K562 (cell line): Measurements from ENCODE around the gene SMCO1. TPM values are rescaled to one million over a fixed set of nuclear protein-coding genes. Genes with fewer than 3 reads are reported as not detected.
A peak's percentile ranks its signal among the peaks of the same experiment; 100 is the strongest.

ENCODE experiments used
- CBFB ChIP-seq: sonication (generic); formaldehyde crosslinking; IDR thresholded peaks from 2 replicates; pipeline ENCODE4 v1.4.0; 2020; ENCODE audit warnings: mild to moderate bottlenecking, missing genetic modification reagents
- DEAF1 ChIP-seq: fragments of 450-650 bp; formaldehyde crosslinking; IDR thresholded peaks from 2 replicates; pipeline ENCODE4 v1.4.0; 2020; ENCODE audit warnings: mild to moderate bottlenecking, moderate library complexity
- DNMT1 ChIP-seq: fragments of 450-650 bp; IDR thresholded peaks from 2 replicates; pipeline ENCODE4 v1.6.1; 2016; ENCODE audit warnings: antibody characterized with exemption, mild to moderate bottlenecking
- GABPA ChIP-seq: fragments of 200-800 bp; sonication (Bioruptor generic); conservative IDR thresholded peaks from 2 replicates; pipeline ENCODE4 v1.6.1; 2016; ENCODE audit warnings: low read depth, missing genetic modification characterization, missing compliant biosample characterization
- MLLT1 ChIP-seq, 2 experiments: fragments of 450-650 bp; IDR thresholded peaks; 2 replicates each; pipeline ENCODE4 v1.6.1; 2016
- PHB ChIP-seq: fragments of 250-450 bp; sonication (Bioruptor Pico); IDR thresholded peaks from 2 replicates; pipeline ENCODE4 v1.5.0; 2021
- PPARD ChIP-seq: fragments of 250-450 bp; sonication (Bioruptor Pico); IDR thresholded peaks from 2 replicates; pipeline ENCODE4 v1.8.0; 2022; ENCODE audit warnings: inconsistent platforms, mild to moderate bottlenecking, moderate library complexity
- SETDB1 ChIP-seq: IDR thresholded peaks from one replicate; pipeline ENCODE4 v1.6.1; 2012; ENCODE audit warnings: low read length, control low read depth, inconsistent platforms
- SIN3A ChIP-seq, 2 experiments: fragments of 150-350 bp in 1 of 2; IDR thresholded peaks; 2 replicates each; pipeline ENCODE4 v1.6.1; 2011 to 2016; ENCODE audit warnings: borderline replicate concordance in 2 of 2, low read depth in 2 of 2, low read length in 2 of 2, mild to moderate bottlenecking in 2 of 2, moderate library complexity in 2 of 2; ENCODE audit not compliant: control insufficient read depth in 1 of 2
- SRSF7 ChIP-seq: fragments of 200-400 bp; formaldehyde crosslinking; optimal IDR thresholded peaks from 2 replicates; pipeline ENCODE3; 2017; ENCODE audit warnings: mild to moderate bottlenecking, low read depth, low read length
- TRIM24 ChIP-seq, 2 experiments: fragments of 450-650 bp; IDR thresholded peaks; 2 replicates each; pipeline ENCODE4 v1.6.1; 2016
- ZC3H8 ChIP-seq: fragments of 450-650 bp; IDR thresholded peaks from 2 replicates; pipeline ENCODE4 v1.6.1; 2017
- ZNF239 ChIP-seq: fragments of 250-450 bp; sonication (Bioruptor Pico); IDR thresholded peaks from 2 replicates; pipeline ENCODE4 v1.4.0; 2020; ENCODE audit warnings: mild to moderate bottlenecking
- polyA plus RNA-seq, 8 experiments: library from polyadenylated mRNA; depleted of rRNA in 4 of 8; stranded (reverse) in 5 of 8; unstranded in 3 of 8; fragments of >200 nt; fragmentation: Nextera tagmentation in 2 of 8; fragmentation: Illumina TruSeq in 1 of 8; extraction: Ambion mirVana in 2 of 8; extraction: Trizol in 1 of 8; gene quantifications; 2 replicates each; pipeline versions ENCODE4 v1.2.1 to v1.2.3, GENCODE V29; 2011 to 2014; ENCODE audit warnings: inconsistent platforms in 1 of 8, missing spikeins in 1 of 8
- total RNA-seq, 7 experiments: library from RNA; depleted of rRNA in 6 of 7; stranded (reverse); fragments of >200 nt in 6 of 7; fragmentation: Illumina TruSeq in 2 of 7; extraction: Trizol in 2 of 7; gene quantifications; 2 replicates each; pipeline versions ENCODE4 v1.2.1 to v1.2.3, GENCODE V29; 2011 to 2021; ENCODE audit warnings: low replicate concordance in 1 of 7
- TF ChIP-seq, protein P1 (sequence below): sonication (generic); formaldehyde crosslinking; IDR thresholded peaks from 2 replicates; pipeline ENCODE4 v1.8.1; 2023; ENCODE audit warnings: mild to moderate bottlenecking, missing genetic modification reagents
- TF ChIP-seq, protein P2 (sequence below): sonication (generic); formaldehyde crosslinking; IDR thresholded peaks from 2 replicates; pipeline ENCODE4 v1.8.1; 2023; ENCODE audit warnings: mild to moderate bottlenecking, missing genetic modification reagents

Gene SMCO1
- total and polyA plus RNA-seq, 9 of the 15 experiments (the other 6 are each of a cell fraction or from before 2014, with no cell fraction given): 0.05 to 0.35 (median 0.12) TPM; not detected in 5

DNA sequence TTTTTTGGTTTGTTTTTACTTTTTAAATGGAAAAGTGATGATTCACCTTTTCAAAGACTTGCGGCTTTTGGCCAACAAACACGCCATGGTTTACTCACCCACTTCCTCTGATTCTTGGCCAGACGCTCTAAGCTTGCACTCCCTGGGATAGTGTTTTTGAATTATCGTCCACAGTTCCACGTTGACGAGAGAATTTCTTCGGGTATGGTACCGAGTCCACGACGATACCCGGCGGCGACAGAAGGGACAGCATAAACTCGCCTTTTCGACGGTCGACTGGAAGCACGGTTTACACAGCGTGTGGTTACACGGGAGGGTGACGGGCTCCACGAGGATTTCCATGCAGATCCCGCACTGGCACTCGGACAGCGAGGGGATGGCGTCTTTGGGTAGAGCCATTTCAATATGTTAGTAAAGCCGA is 12.4 kb downstream of the SMCO1 start (continued):
- peak; percentile 59 to 86 for TF ChIP-seq MLLT1 (IDR thresholded peaks at IDR 0.05)
- no peak for TF ChIP-seq CBFB (CRISPR knock-in tag)
- TF ChIP-seq PPARD: no peak
- TF ChIP-seq DNMT1: 0 out of 2 replicates have a peak, but pooled peaks have one; percentile 69
- TF ChIP-seq DEAF1 (CRISPR knock-in tag): no peak
- no peak for TF ChIP-seq ZNF239 (CRISPR knock-in tag)
- TF ChIP-seq SIN3A (IDR thresholded peaks at IDR 0.05; ENCODE audit: borderline replicate concordance in 2 of 2, control insufficient read depth in 1 of 2, low read depth in 2 of 2, low read length in 2 of 2): peak in 1 of 2 experiments; percentile 25; a peak in 1 of 4 replicates
- TF ChIP-seq, protein P1, sequence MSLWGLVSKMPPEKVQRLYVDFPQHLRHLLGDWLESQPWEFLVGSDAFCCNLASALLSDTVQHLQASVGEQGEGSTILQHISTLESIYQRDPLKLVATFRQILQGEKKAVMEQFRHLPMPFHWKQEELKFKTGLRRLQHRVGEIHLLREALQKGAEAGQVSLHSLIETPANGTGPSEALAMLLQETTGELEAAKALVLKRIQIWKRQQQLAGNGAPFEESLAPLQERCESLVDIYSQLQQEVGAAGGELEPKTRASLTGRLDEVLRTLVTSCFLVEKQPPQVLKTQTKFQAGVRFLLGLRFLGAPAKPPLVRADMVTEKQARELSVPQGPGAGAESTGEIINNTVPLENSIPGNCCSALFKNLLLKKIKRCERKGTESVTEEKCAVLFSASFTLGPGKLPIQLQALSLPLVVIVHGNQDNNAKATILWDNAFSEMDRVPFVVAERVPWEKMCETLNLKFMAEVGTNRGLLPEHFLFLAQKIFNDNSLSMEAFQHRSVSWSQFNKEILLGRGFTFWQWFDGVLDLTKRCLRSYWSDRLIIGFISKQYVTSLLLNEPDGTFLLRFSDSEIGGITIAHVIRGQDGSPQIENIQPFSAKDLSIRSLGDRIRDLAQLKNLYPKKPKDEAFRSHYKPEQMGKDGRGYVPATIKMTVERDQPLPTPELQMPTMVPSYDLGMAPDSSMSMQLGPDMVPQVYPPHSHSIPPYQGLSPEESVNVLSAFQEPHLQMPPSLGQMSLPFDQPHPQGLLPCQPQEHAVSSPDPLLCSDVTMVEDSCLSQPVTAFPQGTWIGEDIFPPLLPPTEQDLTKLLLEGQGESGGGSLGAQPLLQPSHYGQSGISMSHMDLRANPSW (CRISPR knock-in tag): no peak
- TF ChIP-seq TRIM24 (IDR thresholded peaks at IDR 0.05): no peak
- TF ChIP-seq PHB (CRISPR knock-in tag): no peak
- TF ChIP-seq SETDB1: no peak
- no peak for TF ChIP-seq GABPA (tag)
- TF ChIP-seq SRSF7: no peak
- TF ChIP-seq ZC3H8: no peak
- TF ChIP-seq, protein P2, sequence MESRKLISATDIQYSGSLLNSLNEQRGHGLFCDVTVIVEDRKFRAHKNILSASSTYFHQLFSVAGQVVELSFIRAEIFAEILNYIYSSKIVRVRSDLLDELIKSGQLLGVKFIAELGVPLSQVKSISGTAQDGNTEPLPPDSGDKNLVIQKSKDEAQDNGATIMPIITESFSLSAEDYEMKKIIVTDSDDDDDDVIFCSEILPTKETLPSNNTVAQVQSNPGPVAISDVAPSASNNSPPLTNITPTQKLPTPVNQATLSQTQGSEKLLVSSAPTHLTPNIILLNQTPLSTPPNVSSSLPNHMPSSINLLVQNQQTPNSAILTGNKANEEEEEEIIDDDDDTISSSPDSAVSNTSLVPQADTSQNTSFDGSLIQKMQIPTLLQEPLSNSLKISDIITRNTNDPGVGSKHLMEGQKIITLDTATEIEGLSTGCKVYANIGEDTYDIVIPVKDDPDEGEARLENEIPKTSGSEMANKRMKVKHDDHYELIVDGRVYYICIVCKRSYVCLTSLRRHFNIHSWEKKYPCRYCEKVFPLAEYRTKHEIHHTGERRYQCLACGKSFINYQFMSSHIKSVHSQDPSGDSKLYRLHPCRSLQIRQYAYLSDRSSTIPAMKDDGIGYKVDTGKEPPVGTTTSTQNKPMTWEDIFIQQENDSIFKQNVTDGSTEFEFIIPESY (CRISPR knock-in tag): no peak
